Measurements from ENCODE around the gene LDLRAD2. TPM values are rescaled to one million over a fixed set of nuclear protein-coding genes. Genes with fewer than 3 reads are reported as not detected.

Gene LDLRAD2
- polyA plus RNA-seq, 1 of the 3 experiments (the other 2 are of a cell fraction): 0.02 TPM

GRCh38 chr1:21851430-21852250, 39.6 kb downstream of the LDLRAD2 start:
- H3K9me2 ChIP-seq: no peaks in the 10 kb centered on the region
- TF ChIP-seq TCF12 (IDR thresholded peaks at IDR 0.05) (no peak), POLR2AphosphoS5 (IDR thresholded peaks at IDR 0.05; ENCODE audit: low read depth, low read length) (no peak)
- ChIA-PET CTCF (no interaction called here), POLR2A (no interaction called here)
- no peaks in the 10 kb centered on the region for H3F3A ChIP-seq (replicated peaks; ENCODE audit: insufficient read depth)
- DNase-seq: no peak
- no peaks in the 10 kb centered on the region for H3K27me3 ChIP-seq (ENCODE audit: insufficient read depth)
- no peaks in the 10 kb centered on the region for H3K79me2 ChIP-seq (ENCODE audit: insufficient read depth)
- H3K4me1 ChIP-seq (ENCODE audit: control insufficient read depth in 1 of 2, insufficient read depth in 2 of 2, low read depth in 1 of 2, low read length in 1 of 2): no peaks in the 10 kb centered on the region
- H2AFZ ChIP-seq (ENCODE audit: low read depth): no peak overlapping the region
- no peak overlapping the region for H3K4me3 ChIP-seq (ENCODE audit: low read depth in 2 of 2, low read length in 1 of 2)
- no peaks in the 10 kb centered on the region for H4K20me1 ChIP-seq (ENCODE audit: insufficient read depth)
- whole genome bisulfite sequencing (ENCODE audit: low lambda C conversion rate): 96% methylated on average over 21 of the region's 33 CpGs
- no peak overlapping the region for H3K4me2 ChIP-seq
- no peak overlapping the region for H3K9ac ChIP-seq
- no peak overlapping the region for H3K27ac ChIP-seq (ENCODE audit: low read depth in 2 of 2, low read length in 1 of 2)
- peaks cover 3 to 52% of the 10 kb centered on the region in 2 experiments for H3K36me3 ChIP-seq (replicated peaks in 1 of 2; ENCODE audit: control insufficient read depth in 1 of 2, insufficient read depth in 2 of 2, low read length in 1 of 2)
- no peaks in the 10 kb centered on the region for H3K9me3 ChIP-seq

- H3K9ac ChIP-seq: no peak overlapping the region
- no peaks in the 10 kb centered on the region for H3K4me1 ChIP-seq (ENCODE audit: control insufficient read depth in 1 of 2, insufficient read depth in 2 of 2, low read depth in 1 of 2, low read length in 1 of 2)
- no peaks in the 10 kb centered on the region for H3K9me3 ChIP-seq
- CTCF ChIA-PET: no interaction called here
- H3F3A ChIP-seq (replicated peaks; ENCODE audit: insufficient read depth): no peaks in the 10 kb centered on the region
- no peak for TF ChIP-seq NRF1 (IDR thresholded peaks at IDR 0.05; ENCODE audit: low read depth, low read length)
- TF ChIP-seq ZBTB33 (IDR thresholded peaks at IDR 0.05; ENCODE audit: borderline replicate concordance, low read depth): no peak
- no peak for TF ChIP-seq RFX5 (IDR thresholded peaks at IDR 0.05; ENCODE audit: low read length)
- TF ChIP-seq GABPA (IDR thresholded peaks at IDR 0.05; ENCODE audit: low read depth): no peak
- no peak for TF ChIP-seq REST (IDR thresholded peaks at IDR 0.05; ENCODE audit: low read depth, low read length)
- no peak for TF ChIP-seq MEF2A (IDR thresholded peaks at IDR 0.05; ENCODE audit: borderline replicate concordance, low read depth)
- TF ChIP-seq USF1 (IDR thresholded peaks at IDR 0.05; ENCODE audit: borderline replicate concordance, low read depth): no peak
- TF ChIP-seq GATA2 (CRISPR knock-in tag; IDR thresholded peaks at IDR 0.05): no peak
- no peak for TF ChIP-seq YY1 (IDR thresholded peaks at IDR 0.05; ENCODE audit: low read depth)
- no peak for TF ChIP-seq FOSL2 (IDR thresholded peaks at IDR 0.05; ENCODE audit: borderline replicate concordance, low read depth)
- TF ChIP-seq ELF1 (IDR thresholded peaks at IDR 0.05): no peak
- TF ChIP-seq SMC3 (IDR thresholded peaks at IDR 0.05; ENCODE audit: low read depth, low read length): no peak
- TF ChIP-seq TCF12 (IDR thresholded peaks at IDR 0.05): no peak
- no peak for TF ChIP-seq MXI1 (IDR thresholded peaks at IDR 0.05; ENCODE audit: low read depth, low read length)
- no peak for TF ChIP-seq SIN3A (IDR thresholded peaks at IDR 0.05; ENCODE audit: borderline replicate concordance, low read depth, low read length)
- no peak for TF ChIP-seq FOXJ3 (CRISPR knock-in tag; IDR thresholded peaks at IDR 0.05)
- no peak for DNase-seq
- no peaks in the 10 kb centered on the region for H3K27me3 ChIP-seq (ENCODE audit: insufficient read depth)
- H3K4me2 ChIP-seq: no peak overlapping the region
- H2AFZ ChIP-seq (ENCODE audit: low read depth): no peak overlapping the region
- peaks cover 3 to 46% of the 10 kb centered on the region in 2 experiments for H3K36me3 ChIP-seq (replicated peaks in 1 of 2; ENCODE audit: control insufficient read depth in 1 of 2, insufficient read depth in 2 of 2, low read length in 1 of 2)
- H3K9me2 ChIP-seq: no peaks in the 10 kb centered on the region
- no peaks in the 10 kb centered on the region for H3K79me2 ChIP-seq (ENCODE audit: insufficient read depth)
- no peak overlapping the region for H3K4me3 ChIP-seq (ENCODE audit: low read depth in 2 of 2, low read length in 1 of 2)
- 92% methylated on average over 20 of the region's 29 CpGs for WGBS (ENCODE audit: low lambda C conversion rate)
- POLR2A ChIA-PET: no interaction called here
- H4K20me1 ChIP-seq (ENCODE audit: insufficient read depth): no peaks in the 10 kb centered on the region
- no peak overlapping the region for H3K27ac ChIP-seq (ENCODE audit: low read depth in 2 of 2, low read length in 1 of 2)
Observed at GRCh38 chr1:21852282-21853130, 40.4 kb downstream of the LDLRAD2 start.

All from SK-N-SH (cell line).